WTC11 (cell line): ENCODE results near the gene IPO13. TPM values are rescaled to one million over a fixed set of nuclear protein-coding genes. Genes with fewer than 3 reads are reported as not detected.

Source experiments
- ATAC-seq: fragments of 200-7000 bp; cut with Tn5 transposase; 2 replicates; pipeline ENCODE4 v1.10.0; 2021; ENCODE audit warnings: mild to moderate bottlenecking, moderate library complexity
- CTCF ChIA-PET: fragments of 300-600 bp; sonication (Branson Sonifier 250); formaldehyde crosslinking; loops from one replicate; lab custom pipeline; 2021; ENCODE audit warnings: antibody characterized with exemption; lab: Charles Lee
- POLR2A ChIA-PET: fragments of 350-600 bp; sonication (Branson Sonifier 250); formaldehyde crosslinking; loops from one replicate; lab custom pipeline; 2021; ENCODE audit warnings: antibody characterized with exemption; lab: Charles Lee
- DNase-seq: peaks from one replicate; pipeline ENCODE4 v3.0.0; 2021; ENCODE audit warnings: low spot score
- H3K27ac Mint-ChIP-seq: 2 replicates; pipeline ENCODE4 v1.8.0; 2021; ENCODE audit warnings: mixed read lengths
- H3K27me3 Mint-ChIP-seq: 2 replicates; pipeline ENCODE4 v1.8.0; 2021; ENCODE audit warnings: low read depth, mild to moderate bottlenecking, moderate library complexity, mixed read lengths
- H3K36me3 Mint-ChIP-seq: 2 replicates; pipeline ENCODE4 v1.8.0; 2021; ENCODE audit warnings: mixed read lengths
- H3K4me1 Mint-ChIP-seq: 2 replicates; pipeline ENCODE4 v1.8.0; 2022; ENCODE audit warnings: mixed read lengths
- H3K4me3 Mint-ChIP-seq: 2 replicates; pipeline ENCODE4 v1.8.0; 2021; ENCODE audit warnings: mild to moderate bottlenecking, moderate library complexity, mixed read lengths
- H3K9me3 Mint-ChIP-seq: 2 replicates; pipeline ENCODE4 v1.8.0; 2021; ENCODE audit warnings: mixed read lengths
- CREB1 ChIP-seq: sonication (generic); formaldehyde crosslinking; IDR thresholded peaks from 2 replicates; pipeline ENCODE4 v1.8.0; 2023; ENCODE audit warnings: mild to moderate bottlenecking, missing genetic modification reagents
- ESRRA ChIP-seq: sonication (generic); formaldehyde crosslinking; IDR thresholded peaks from 2 replicates; pipeline ENCODE4 v1.8.1; 2022; ENCODE audit warnings: mild to moderate bottlenecking, missing genetic modification reagents, borderline replicate concordance
- FOXK1 ChIP-seq: sonication (generic); formaldehyde crosslinking; IDR thresholded peaks from 2 replicates; pipeline ENCODE4 v1.8.0; 2022; ENCODE audit warnings: mild to moderate bottlenecking, moderate library complexity, missing genetic modification reagents
- GABPB1 ChIP-seq: sonication (generic); formaldehyde crosslinking; IDR thresholded peaks from 2 replicates; pipeline ENCODE4 v1.8.1; 2023; ENCODE audit warnings: mild to moderate bottlenecking, missing genetic modification reagents
- GRHL2 ChIP-seq: fragments of 250-450 bp; sonication (Bioruptor Pico); IDR thresholded peaks from 2 replicates; pipeline ENCODE4 v1.8.0; 2022; ENCODE audit warnings: mild to moderate bottlenecking, moderate library complexity; ENCODE audit not compliant: insufficient replicate concordance, severe bottlenecking
- HMGA2 ChIP-seq: fragments of 250-450 bp; sonication (Bioruptor Pico); IDR thresholded peaks from 2 replicates; pipeline ENCODE4 v1.4.0; 2021; ENCODE audit warnings: mild to moderate bottlenecking, moderate library complexity
- IRF2 ChIP-seq: sonication (generic); formaldehyde crosslinking; IDR thresholded peaks from 2 replicates; pipeline ENCODE4 v1.8.0; 2022; ENCODE audit warnings: low read depth, missing genetic modification reagents, borderline replicate concordance
- NFE2L1 ChIP-seq: sonication (generic); formaldehyde crosslinking; IDR thresholded peaks from 2 replicates; pipeline ENCODE4 v1.8.1; 2023; ENCODE audit warnings: missing genetic modification reagents
- NR3C1 ChIP-seq: sonication (generic); formaldehyde crosslinking; conservative IDR thresholded peaks from 2 replicates; pipeline ENCODE4 v1.8.1; 2023; ENCODE audit warnings: low read depth, mild to moderate bottlenecking, missing genetic modification reagents
- RELA ChIP-seq: sonication (generic); formaldehyde crosslinking; IDR thresholded peaks from 2 replicates; pipeline ENCODE4 v1.8.1; 2022; ENCODE audit warnings: missing genetic modification reagents, mild to moderate bottlenecking, borderline replicate concordance
- SMAD4 ChIP-seq: sonication (generic); formaldehyde crosslinking; IDR thresholded peaks from 2 replicates; pipeline ENCODE4 v1.8.0; 2022; ENCODE audit warnings: mild to moderate bottlenecking, missing genetic modification reagents
- TEAD1 ChIP-seq: sonication (generic); formaldehyde crosslinking; IDR thresholded peaks from 2 replicates; pipeline ENCODE4 v1.8.0; 2022; ENCODE audit warnings: mild to moderate bottlenecking, missing genetic modification reagents
- TP53 ChIP-seq: sonication (generic); formaldehyde crosslinking; IDR thresholded peaks from 2 replicates; pipeline ENCODE4 v1.8.1; 2023; ENCODE audit warnings: mild to moderate bottlenecking, missing genetic modification reagents
- ZNF416 ChIP-seq: fragments of 250-450 bp; sonication (Bioruptor Pico); IDR thresholded peaks from 2 replicates; pipeline ENCODE4 v1.9.0; 2021; ENCODE audit warnings: mild to moderate bottlenecking, inconsistent platforms
- ZNF671 ChIP-seq: fragments of 250-450 bp; sonication (Bioruptor Pico); IDR thresholded peaks from 2 replicates; pipeline ENCODE4 v1.8.0; 2021; ENCODE audit warnings: mild to moderate bottlenecking
- total RNA-seq: library from RNA; stranded (reverse); gene quantifications from 3 replicates; pipeline ENCODE4 v1.2.3, GENCODE V29; 2021
- TF ChIP-seq, protein P1 (sequence below): sonication (generic); formaldehyde crosslinking; IDR thresholded peaks from 2 replicates; pipeline ENCODE4 v1.8.0; 2023; ENCODE audit warnings: missing genetic modification reagents, mild to moderate bottlenecking, borderline replicate concordance
- TF ChIP-seq, protein P2 (sequence below): sonication (generic); formaldehyde crosslinking; IDR thresholded peaks from 2 replicates; pipeline ENCODE4 v1.8.0; 2022; ENCODE audit warnings: mild to moderate bottlenecking, missing genetic modification reagents
- TF ChIP-seq, protein P3 (sequence below): sonication (generic); formaldehyde crosslinking; IDR thresholded peaks from 2 replicates; pipeline ENCODE4 v1.8.1; 2023; ENCODE audit warnings: mild to moderate bottlenecking, missing genetic modification reagents
- TF ChIP-seq, protein P4 (sequence below): sonication (generic); formaldehyde crosslinking; IDR thresholded peaks from 2 replicates; pipeline ENCODE4 v1.8.1; 2023; ENCODE audit warnings: mild to moderate bottlenecking, missing genetic modification reagents, moderate library complexity

Gene IPO13
- total RNA-seq, 1 experiment from 2014 or later = 24.2 TPM

DNA sequence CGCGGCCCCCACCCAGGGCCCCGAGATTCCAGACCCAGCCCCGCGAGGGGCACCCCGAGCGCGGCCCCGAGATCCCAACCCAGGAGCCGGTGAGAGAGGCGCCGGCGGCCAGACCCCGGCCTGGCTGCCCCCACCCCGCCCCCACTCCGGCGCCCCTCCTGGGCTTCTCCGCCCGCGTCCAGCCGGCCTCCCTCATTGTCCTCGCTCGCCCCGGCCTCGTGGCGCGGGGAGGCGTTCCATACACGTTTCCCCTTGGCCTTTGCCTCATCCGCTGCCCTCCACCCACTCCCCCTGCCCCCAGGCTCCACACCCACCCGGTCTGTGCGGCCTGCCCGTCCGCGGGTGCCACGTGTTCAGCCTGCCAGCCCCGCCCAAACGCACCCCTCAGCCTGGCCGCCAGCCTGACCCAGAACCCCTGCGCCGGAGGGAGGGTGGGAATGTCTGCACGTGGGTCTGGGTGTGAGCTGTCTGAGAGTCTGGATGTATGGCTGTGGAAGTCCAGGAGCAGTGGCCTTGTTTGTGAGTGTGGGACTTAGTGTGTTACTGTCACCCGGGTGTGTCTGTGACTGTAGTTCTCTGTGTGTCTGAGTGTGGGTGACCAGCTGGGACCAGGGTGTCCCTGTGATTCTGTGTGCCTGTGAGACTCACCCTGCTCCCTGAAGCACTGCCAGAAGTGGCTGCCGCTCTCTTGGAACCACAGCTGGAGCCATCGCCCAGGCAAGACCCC lies 32.9 kb downstream of the IPO13 start (continued):
- TF ChIP-seq, protein P1, sequence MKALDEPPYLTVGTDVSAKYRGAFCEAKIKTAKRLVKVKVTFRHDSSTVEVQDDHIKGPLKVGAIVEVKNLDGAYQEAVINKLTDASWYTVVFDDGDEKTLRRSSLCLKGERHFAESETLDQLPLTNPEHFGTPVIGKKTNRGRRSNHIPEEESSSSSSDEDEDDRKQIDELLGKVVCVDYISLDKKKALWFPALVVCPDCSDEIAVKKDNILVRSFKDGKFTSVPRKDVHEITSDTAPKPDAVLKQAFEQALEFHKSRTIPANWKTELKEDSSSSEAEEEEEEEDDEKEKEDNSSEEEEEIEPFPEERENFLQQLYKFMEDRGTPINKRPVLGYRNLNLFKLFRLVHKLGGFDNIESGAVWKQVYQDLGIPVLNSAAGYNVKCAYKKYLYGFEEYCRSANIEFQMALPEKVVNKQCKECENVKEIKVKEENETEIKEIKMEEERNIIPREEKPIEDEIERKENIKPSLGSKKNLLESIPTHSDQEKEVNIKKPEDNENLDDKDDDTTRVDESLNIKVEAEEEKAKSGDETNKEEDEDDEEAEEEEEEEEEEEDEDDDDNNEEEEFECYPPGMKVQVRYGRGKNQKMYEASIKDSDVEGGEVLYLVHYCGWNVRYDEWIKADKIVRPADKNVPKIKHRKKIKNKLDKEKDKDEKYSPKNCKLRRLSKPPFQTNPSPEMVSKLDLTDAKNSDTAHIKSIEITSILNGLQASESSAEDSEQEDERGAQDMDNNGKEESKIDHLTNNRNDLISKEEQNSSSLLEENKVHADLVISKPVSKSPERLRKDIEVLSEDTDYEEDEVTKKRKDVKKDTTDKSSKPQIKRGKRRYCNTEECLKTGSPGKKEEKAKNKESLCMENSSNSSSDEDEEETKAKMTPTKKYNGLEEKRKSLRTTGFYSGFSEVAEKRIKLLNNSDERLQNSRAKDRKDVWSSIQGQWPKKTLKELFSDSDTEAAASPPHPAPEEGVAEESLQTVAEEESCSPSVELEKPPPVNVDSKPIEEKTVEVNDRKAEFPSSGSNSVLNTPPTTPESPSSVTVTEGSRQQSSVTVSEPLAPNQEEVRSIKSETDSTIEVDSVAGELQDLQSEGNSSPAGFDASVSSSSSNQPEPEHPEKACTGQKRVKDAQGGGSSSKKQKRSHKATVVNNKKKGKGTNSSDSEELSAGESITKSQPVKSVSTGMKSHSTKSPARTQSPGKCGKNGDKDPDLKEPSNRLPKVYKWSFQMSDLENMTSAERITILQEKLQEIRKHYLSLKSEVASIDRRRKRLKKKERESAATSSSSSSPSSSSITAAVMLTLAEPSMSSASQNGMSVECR (CRISPR knock-in tag) = 0 out of 2 replicates have a peak, but pooled peaks have one; percentile 23
- TF ChIP-seq IRF2 (no peak), CREB1 (CRISPR knock-in tag) (no peak), ESRRA (CRISPR knock-in tag) (no peak), TEAD1 (CRISPR knock-in tag) (0 out of 2 replicates have a peak, but pooled peaks have one; percentile 2), ZNF671 (CRISPR knock-in tag) (no peak), HMGA2 (CRISPR knock-in tag) (no peak), ZNF416 (no peak), TP53 (CRISPR knock-in tag) (no peak), GABPB1 (CRISPR knock-in tag) (0 out of 2 replicates have a peak, but pooled peaks have one; percentile 14), FOXK1 (peak; percentile 34; the same call in 1 of the 2 replicates), NR3C1 (CRISPR knock-in tag) (no peak), SMAD4 (CRISPR knock-in tag) (no peak), GRHL2 (CRISPR knock-in tag) (no peak), RELA (CRISPR knock-in tag) (no peak)
- TF ChIP-seq, protein P2, sequence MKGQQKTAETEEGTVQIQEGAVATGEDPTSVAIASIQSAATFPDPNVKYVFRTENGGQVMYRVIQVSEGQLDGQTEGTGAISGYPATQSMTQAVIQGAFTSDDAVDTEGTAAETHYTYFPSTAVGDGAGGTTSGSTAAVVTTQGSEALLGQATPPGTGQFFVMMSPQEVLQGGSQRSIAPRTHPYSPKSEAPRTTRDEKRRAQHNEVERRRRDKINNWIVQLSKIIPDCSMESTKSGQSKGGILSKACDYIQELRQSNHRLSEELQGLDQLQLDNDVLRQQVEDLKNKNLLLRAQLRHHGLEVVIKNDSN (CRISPR knock-in tag) = peak; percentile 80
- TF ChIP-seq, protein P3, sequence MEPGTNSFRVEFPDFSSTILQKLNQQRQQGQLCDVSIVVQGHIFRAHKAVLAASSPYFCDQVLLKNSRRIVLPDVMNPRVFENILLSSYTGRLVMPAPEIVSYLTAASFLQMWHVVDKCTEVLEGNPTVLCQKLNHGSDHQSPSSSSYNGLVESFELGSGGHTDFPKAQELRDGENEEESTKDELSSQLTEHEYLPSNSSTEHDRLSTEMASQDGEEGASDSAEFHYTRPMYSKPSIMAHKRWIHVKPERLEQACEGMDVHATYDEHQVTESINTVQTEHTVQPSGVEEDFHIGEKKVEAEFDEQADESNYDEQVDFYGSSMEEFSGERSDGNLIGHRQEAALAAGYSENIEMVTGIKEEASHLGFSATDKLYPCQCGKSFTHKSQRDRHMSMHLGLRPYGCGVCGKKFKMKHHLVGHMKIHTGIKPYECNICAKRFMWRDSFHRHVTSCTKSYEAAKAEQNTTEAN (CRISPR knock-in tag) = no peak

DNA sequence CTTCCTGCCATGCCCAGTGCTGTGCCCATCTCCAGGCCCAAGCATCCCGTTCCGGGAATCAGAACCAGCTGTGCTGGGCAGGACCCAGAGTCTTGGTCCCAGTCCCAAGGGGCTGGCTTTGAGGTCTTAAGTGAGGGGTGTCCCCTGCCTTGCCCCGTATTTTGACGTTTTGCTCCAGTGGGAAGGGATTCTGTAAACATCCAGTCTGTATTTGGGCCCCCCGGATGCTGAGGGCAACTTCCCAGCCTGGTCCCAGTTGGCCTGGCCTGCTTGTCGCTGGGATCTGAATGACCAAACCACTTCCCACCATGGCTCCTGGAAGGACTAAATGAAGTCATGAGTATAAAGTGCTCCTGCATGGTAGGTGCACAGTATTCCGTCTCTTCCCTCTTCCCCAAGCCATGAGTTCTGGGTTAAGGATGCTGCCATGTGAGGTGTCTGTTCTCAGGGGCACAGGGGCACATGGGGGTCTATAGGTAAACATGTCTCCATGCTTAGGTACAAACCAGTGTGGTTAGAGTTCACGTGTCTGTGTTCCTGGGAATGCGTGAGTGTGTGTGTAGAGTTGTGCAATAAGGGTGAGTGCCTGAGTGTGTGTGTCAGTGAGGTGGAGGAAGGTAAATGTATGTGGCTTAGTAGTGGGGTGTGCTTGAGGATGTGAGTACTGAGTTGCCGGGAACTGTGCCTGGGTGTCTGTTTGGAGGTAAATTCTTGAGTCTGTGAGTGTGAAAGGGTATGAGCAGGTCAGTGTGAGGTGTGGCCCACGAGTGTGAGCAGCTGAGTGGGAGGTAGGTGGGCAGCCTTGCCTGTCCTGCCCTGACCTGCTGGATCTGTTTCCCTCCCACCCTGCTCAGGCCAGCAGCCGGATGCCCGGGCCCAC lies 33.7 kb downstream of the IPO13 start:
- POLR2A ChIA-PET = interaction anchor here (0.6 kb wide), 1 partner anchor 8 kb away, joined by 3 read pairs; no protein-coding TSS in a partner anchor
- H3K9me3 Mint-ChIP-seq = no peaks in the 10 kb centered on the region
- ATAC-seq = no peak
- peaks cover 27% of the 10 kb centered on the region for H3K36me3 Mint-ChIP-seq
- H3K4me3 Mint-ChIP-seq = peak overlapping the region; percentile 84
- no peaks in the 10 kb centered on the region; the same call in 1 of the 2 replicates for H3K27me3 Mint-ChIP-seq
- no peak for DNase-seq
- CTCF ChIA-PET = interaction anchor here (1.1 kb wide), 1 partner anchor 12 kb away, joined by 4 read pairs; no protein-coding TSS in a partner anchor
- TF ChIP-seq, protein P4, sequence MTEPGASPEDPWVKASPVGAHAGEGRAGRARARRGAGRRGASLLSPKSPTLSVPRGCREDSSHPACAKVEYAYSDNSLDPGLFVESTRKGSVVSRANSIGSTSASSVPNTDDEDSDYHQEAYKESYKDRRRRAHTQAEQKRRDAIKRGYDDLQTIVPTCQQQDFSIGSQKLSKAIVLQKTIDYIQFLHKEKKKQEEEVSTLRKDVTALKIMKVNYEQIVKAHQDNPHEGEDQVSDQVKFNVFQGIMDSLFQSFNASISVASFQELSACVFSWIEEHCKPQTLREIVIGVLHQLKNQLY (CRISPR knock-in tag) = no peak
- TF ChIP-seq NFE2L1 = 0 out of 2 replicates have a peak, but pooled peaks have one; percentile 18
- peaks cover 31% of the 10 kb centered on the region for H3K4me1 Mint-ChIP-seq
- no peak overlapping the region for H3K27ac Mint-ChIP-seq
